HAP-1 (cell line): ENCODE results near the gene MISP.

ENCODE experiments used
- DNase-seq, 2 experiments: peaks; one replicate each; pipeline ENCODE4 v3.0.0-alpha.2; 2016 to 2020; ENCODE audit warnings: low spot score in 2 of 2
- H3K27me3 ChIP-seq: fragments of 250-450 bp; sonication (Bioruptor Pico); 2 replicates; pipeline ENCODE4 v1.5.1; 2020; ENCODE audit warnings: low read depth, mild to moderate bottlenecking, moderate library complexity
- H3K36me3 ChIP-seq: fragments of 250-450 bp; sonication (Bioruptor Pico); replicated peaks from 2 replicates; pipeline ENCODE4 v1.5.1; 2020; ENCODE audit warnings: mild to moderate bottlenecking
- H3K4me1 ChIP-seq: fragments of 250-450 bp; sonication (Bioruptor Pico); 2 replicates; pipeline ENCODE4 v1.5.1; 2020; ENCODE audit warnings: mild to moderate bottlenecking
- H3K4me3 ChIP-seq: fragments of 250-450 bp; sonication (Bioruptor Pico); 2 replicates; pipeline ENCODE4 v1.5.1; 2020; ENCODE audit warnings: mild to moderate bottlenecking, moderate library complexity
- H3K9me3 ChIP-seq: fragments of 250-450 bp; sonication (Bioruptor Pico); 2 replicates; pipeline ENCODE4 v1.5.1; 2020; ENCODE audit warnings: mild to moderate bottlenecking, moderate library complexity
- in situ Hi-C: fragments of 300-500 bp; cut with MboI; formaldehyde crosslinking; loops from 3 replicates; pipeline ENCODE4 v1.14.3; 2020; ENCODE audit warnings: low sequenced_read_pairs, inconsistent platforms, mixed read lengths

Gene MISP

DNA sequence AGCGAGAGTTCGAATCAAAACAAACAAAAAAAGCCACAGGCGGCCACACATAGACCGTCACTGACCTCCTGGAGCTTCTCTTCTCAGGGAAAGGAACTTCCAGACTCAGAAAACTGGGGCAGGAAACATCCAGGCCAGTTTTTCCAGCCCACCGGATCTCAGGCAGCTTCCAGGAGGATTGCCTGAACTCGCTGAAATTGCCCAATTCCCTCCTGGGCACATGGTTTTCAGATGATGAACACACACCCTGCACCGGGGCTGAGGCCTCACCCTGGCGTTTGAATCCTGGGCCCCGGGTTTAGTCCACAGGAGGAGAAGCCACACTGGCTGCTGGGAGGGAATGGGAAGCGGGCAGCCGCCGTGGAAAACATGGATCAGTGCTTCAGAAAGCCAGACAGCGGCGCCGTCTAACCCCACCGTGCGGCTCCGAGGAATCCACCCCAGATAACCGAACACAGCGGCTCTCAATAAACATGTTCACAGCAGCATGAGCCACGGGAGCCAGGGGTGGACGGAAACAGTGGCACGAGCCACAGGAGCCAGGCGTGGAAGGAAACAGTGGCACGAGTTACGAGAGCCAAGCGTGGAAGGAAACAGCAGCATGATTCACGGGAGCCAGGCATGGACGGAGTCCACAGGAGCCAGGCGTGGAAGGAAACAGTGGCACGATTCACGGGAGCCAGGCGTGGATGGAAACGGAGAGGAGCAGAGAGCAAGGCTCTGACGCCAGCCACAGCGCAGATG is 28.2 kb downstream of the MISP start:
- in situ Hi-C loops: loop anchor here (10.0 kb wide), 1 partner anchor 206 kb away; the partner anchor contains the start of gene WDR18
- peak in 1 of 2 experiments; percentile 53 for DNase-seq
- Histone ChIP-seq H3K4me3 (no peak overlapping the region), H3K4me1 (peaks cover 22% of the 10 kb centered on the region), H3K27me3 (no peaks in the 10 kb centered on the region), H3K9me3 (no peaks in the 10 kb centered on the region), H3K36me3 (no peaks in the 10 kb centered on the region; the same call in 1 of the 2 replicates)

DNA sequence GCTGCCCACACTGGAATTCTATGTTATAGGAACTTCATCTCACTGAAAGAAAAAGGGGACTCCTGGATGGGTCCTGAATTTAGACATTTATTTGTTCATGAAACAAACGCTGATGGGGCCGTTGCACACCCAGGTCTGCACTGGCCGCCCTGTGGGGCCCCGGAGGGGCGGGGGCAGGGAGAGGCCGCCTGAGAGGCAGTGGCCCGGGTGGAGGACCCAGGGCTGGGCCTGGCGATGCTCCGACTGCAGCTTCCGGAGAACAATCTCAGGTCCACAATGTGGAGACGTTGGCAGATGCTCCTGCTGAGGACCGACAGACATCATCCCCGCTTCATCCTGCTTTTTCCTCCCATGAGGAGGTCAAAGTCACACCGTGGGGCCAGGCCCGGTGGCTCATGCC is 30.0 kb downstream of the MISP start:
- Histone ChIP-seq H3K27me3 (no peaks in the 10 kb centered on the region), H3K4me3 (no peak overlapping the region), H3K36me3 (peaks cover 3% of the 10 kb centered on the region; the same call in 1 of the 2 replicates), H3K9me3 (no peaks in the 10 kb centered on the region), H3K4me1 (peaks cover 22% of the 10 kb centered on the region)
- DNase-seq: no peak
- in situ Hi-C loops: no loop called here

DNA sequence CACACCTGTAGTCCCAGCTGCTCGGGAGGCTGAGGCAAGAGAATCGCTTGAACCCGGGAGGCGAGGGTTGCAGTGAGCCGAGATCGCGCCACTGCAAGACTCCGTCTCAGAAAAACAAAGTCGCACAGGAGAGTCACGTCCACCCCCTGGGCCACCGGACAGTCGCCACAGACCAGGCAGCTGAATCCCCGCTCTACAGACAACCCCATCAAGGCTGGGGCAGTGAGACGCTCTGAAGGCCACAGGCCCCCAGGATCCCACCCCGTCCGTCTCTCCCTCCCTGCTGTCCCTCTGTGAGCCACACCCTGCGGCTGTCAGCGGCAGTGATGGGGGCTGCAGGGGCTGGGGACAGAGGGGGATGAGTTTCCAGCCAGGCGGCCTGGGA is 30.9 kb downstream of the MISP start:
- Histone ChIP-seq H3K36me3 (peaks cover 3% of the 10 kb centered on the region; the same call in 1 of the 2 replicates), H3K9me3 (no peaks in the 10 kb centered on the region), H3K4me1 (peaks cover 22% of the 10 kb centered on the region), H3K27me3 (no peaks in the 10 kb centered on the region), H3K4me3 (peak overlapping the region; percentile 34)
- no peak for DNase-seq
- in situ Hi-C loops: no loop called here

GRCh38 chr19:782185-782877 is 31.4 kb downstream of the MISP start:
- peak; percentile 86 to 96 for DNase-seq
- in situ Hi-C loops: no loop called here
- Histone ChIP-seq H3K36me3 (peaks cover 3% of the 10 kb centered on the region; the same call in 1 of the 2 replicates), H3K4me3 (peak overlapping the region; percentile 34), H3K9me3 (no peaks in the 10 kb centered on the region), H3K27me3 (no peaks in the 10 kb centered on the region), H3K4me1 (peaks cover 22% of the 10 kb centered on the region)

- in situ Hi-C loops: no loop called here
- peaks cover 22% of the 10 kb centered on the region for H3K4me1 ChIP-seq
- no peaks in the 10 kb centered on the region for H3K9me3 ChIP-seq
- DNase-seq: no peak
- peak overlapping the region; percentile 34 for H3K4me3 ChIP-seq
- H3K36me3 ChIP-seq: peaks cover 3% of the 10 kb centered on the region; the same call in 1 of the 2 replicates
- no peaks in the 10 kb centered on the region for H3K27me3 ChIP-seq
Measured at GRCh38 chr19:782878-783668, 32.2 kb downstream of the MISP start.

DNA sequence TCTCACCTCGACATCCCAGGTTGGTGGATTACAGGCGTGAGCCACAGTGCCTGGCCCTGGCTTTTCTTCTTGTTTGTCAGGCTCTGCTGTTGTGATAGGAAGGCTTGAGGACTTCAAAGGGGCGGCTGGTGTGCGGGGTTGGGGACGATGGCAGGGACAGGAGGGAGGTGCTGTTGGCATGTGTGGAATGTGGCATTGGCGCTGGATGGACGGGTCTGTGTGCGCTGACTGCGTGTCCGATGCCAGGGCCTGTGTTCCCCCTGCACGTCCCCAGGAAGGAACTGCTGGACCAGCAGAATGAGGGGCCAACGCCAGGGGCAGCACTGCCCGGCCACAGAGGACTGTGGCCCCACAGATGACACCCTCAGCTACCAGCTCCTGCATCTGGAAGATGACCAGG is 33.6 kb downstream of the MISP start:
- DNase-seq: no peak
- in situ Hi-C loops: no loop called here
- H3K27me3 ChIP-seq: no peaks in the 10 kb centered on the region
- H3K9me3 ChIP-seq: no peaks in the 10 kb centered on the region
- peaks cover 22% of the 10 kb centered on the region for H3K4me1 ChIP-seq
- H3K4me3 ChIP-seq: peak overlapping the region; percentile 34; the same call in 1 of the 2 replicates
- peaks cover 3% of the 10 kb centered on the region; the same call in 1 of the 2 replicates for H3K36me3 ChIP-seq

- Histone ChIP-seq H3K9me3 (no peaks in the 10 kb centered on the region; the same call in 1 of the 2 replicates), H3K4me3 (no peak overlapping the region), H3K36me3 (0 out of 2 replicates have a peak, but pooled peaks cover 3% of the 10 kb centered on the region), H3K27me3 (no peaks in the 10 kb centered on the region), H3K4me1 (peaks cover 9% of the 10 kb centered on the region)
- in situ Hi-C loops: no loop called here
- DNase-seq: no peak
Measured at GRCh38 chr19:787536-787935, 36.6 kb downstream of the MISP start.

GRCh38 chr19:788686-788982 is 37.7 kb downstream of the MISP start:
- no peaks in the 10 kb centered on the region for H3K27me3 ChIP-seq
- H3K4me3 ChIP-seq: no peak overlapping the region
- no peak for DNase-seq
- in situ Hi-C loops: no loop called here
- no peaks in the 10 kb centered on the region; the same call in 1 of the 2 replicates for H3K9me3 ChIP-seq
- H3K36me3 ChIP-seq: 0 out of 2 replicates have a peak, but pooled peaks cover 3% of the 10 kb centered on the region
- no peaks in the 10 kb centered on the region; the same call in 1 of the 2 replicates for H3K4me1 ChIP-seq

DNA sequence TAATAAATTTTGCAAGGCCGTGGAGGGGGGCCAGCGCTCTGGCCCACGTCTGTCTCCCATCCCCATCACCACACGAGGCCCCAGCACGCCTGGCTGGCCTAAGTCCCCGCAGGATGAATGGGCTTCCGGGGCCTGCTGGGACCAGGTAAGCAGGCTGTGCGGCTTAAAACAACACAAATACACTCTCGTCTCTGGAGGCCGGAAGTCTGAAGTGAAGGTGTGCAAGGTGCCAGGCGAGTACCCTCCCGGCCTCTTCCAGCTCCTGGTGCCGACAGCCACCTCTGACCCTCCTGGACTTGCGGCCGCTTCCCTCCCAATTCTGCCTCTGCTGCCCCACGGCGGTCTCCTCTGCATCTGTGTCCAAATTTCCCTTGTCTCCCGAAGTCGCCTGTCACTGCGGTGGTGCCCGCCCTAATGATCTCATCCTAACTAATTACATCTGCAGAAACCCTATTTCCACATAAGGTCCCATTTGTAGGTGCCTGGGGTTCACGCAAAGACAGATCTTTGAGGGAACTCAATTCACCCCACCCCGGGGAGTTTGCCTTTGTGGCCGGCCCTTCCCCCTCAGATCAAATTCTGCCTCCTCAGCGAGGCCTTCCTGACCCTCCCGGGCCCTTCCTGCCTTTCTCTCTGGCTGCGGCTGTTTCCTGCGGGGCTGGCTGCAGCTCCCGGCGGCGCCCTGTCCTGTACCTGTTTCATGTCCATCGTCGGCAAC is 38.2 kb downstream of the MISP start:
- Histone ChIP-seq H3K4me3 (no peak overlapping the region), H3K9me3 (no peaks in the 10 kb centered on the region; the same call in 1 of the 2 replicates), H3K4me1 (no peaks in the 10 kb centered on the region; the same call in 1 of the 2 replicates), H3K27me3 (no peaks in the 10 kb centered on the region), H3K36me3 (0 out of 2 replicates have a peak, but pooled peaks cover 3% of the 10 kb centered on the region)
- no peak for DNase-seq
- in situ Hi-C loops: no loop called here

GRCh38 chr19:789701-790060 is 38.8 kb downstream of the MISP start:
- Histone ChIP-seq H3K9me3 (peaks cover 2% of the 10 kb centered on the region; the same call in 1 of the 2 replicates), H3K27me3 (no peaks in the 10 kb centered on the region), H3K36me3 (0 out of 2 replicates have a peak, but pooled peaks cover 3% of the 10 kb centered on the region), H3K4me3 (no peak overlapping the region), H3K4me1 (no peaks in the 10 kb centered on the region; the same call in 1 of the 2 replicates)
- in situ Hi-C loops: no loop called here
- no peak for DNase-seq

- no peak for DNase-seq
- no peaks in the 10 kb centered on the region; the same call in 1 of the 2 replicates for H3K4me1 ChIP-seq
- peaks cover 2% of the 10 kb centered on the region; the same call in 1 of the 2 replicates for H3K9me3 ChIP-seq
- H3K36me3 ChIP-seq: no peaks in the 10 kb centered on the region
- no peak overlapping the region for H3K4me3 ChIP-seq
- in situ Hi-C loops: no loop called here
- no peaks in the 10 kb centered on the region for H3K27me3 ChIP-seq
Measured at GRCh38 chr19:791007-791566, 40.2 kb downstream of the MISP start.

DNA sequence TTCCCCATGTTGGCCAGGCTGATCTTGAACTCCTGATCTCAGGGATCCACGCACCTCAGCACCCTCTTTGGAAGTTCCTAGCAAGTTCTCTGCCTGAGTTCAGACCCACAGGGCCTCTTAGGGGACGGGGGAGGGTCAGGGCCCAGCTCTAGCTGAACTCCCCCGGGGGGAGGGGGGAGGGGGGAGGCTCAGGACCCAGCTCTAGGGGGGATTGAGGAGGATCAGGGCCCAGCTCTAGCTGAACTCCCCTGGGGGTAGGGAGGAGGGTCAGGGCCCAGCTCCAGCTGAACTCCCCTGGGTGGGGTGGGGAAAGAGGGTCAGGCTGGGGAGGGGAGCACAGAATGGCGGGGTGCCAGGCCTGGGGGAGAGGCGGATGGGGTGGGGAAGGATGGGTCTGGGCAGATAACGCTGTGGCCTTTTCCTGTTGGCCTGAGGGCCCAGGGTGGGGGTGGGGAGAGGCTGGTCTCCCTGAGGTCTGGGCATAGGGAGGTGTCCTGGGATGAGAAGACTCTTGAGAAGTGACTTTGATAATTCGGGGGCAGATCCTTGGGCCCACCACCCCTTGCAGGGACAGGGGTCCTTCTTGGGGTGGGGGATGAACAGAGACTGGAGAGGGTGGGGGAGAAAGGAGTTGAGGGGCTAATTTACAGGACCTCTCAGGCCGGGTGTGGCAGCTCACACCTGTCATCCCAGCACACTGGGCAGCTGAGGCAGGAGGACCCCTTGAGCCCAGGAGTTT is 40.8 kb downstream of the MISP start:
- Histone ChIP-seq H3K4me1 (no peaks in the 10 kb centered on the region; the same call in 1 of the 2 replicates), H3K36me3 (no peaks in the 10 kb centered on the region), H3K27me3 (no peaks in the 10 kb centered on the region), H3K9me3 (peaks cover 2% of the 10 kb centered on the region; the same call in 1 of the 2 replicates), H3K4me3 (no peak overlapping the region)
- no peak for DNase-seq
- in situ Hi-C loops: no loop called here
